Measurements from ENCODE around the gene SPDEF. TPM values are rescaled to one million over a fixed set of nuclear protein-coding genes. Genes with fewer than 3 reads are reported as not detected.

Gene SPDEF
- total and polyA plus RNA-seq, 2 of the 13 experiments (the other 11 are each of a cell fraction or from before 2014, with no cell fraction given): not detected

GRCh38 chr6:34535199-34535598, 20.9 kb downstream of the SPDEF start (continued):
- TF ChIP-seq ZNF687 (CRISPR knock-in tag; IDR thresholded peaks at IDR 0.05) (no peak), PATZ1 (CRISPR knock-in tag; IDR thresholded peaks at IDR 0.05) (no peak), ZSCAN20 (CRISPR knock-in tag; IDR thresholded peaks at IDR 0.05; ENCODE audit: borderline replicate concordance) (no peak), KAT2B (IDR thresholded peaks at IDR 0.05; ENCODE audit: borderline replicate concordance, low read depth, low read length) (no peak)

- Histone ChIP-seq H3K36me3 (replicated peaks in 1 of 2; ENCODE audit: control insufficient read depth in 1 of 2, insufficient read depth in 2 of 2, low read length in 2 of 2) (no peaks in the 10 kb centered on the region), H3K9me3 (ENCODE audit: low read length) (no peaks in the 10 kb centered on the region), H3K9ac (ENCODE audit: insufficient read depth, low read depth, low read length) (no peak overlapping the region), H3K27ac (ENCODE audit: extremely low read length, insufficient read depth, low read length) (no peak overlapping the region), H3K4me3 (replicated peaks in 1 of 3; ENCODE audit: insufficient read depth in 1 of 3, low read depth in 2 of 3, low read length in 3 of 3) (no peak overlapping the region), H3K4me2 (ENCODE audit: low read depth, low read length) (no peak overlapping the region), H3K27me3 (ENCODE audit: control insufficient read depth in 1 of 2, insufficient read depth in 2 of 2, low read length in 2 of 2) (peaks cover 18 to 61% of the 10 kb centered on the region in 2 experiments; a peak in 4 of 5 replicates), H2AFZ (ENCODE audit: low read length) (no peak overlapping the region), H3K4me1 (ENCODE audit: insufficient read depth, low read length) (peaks cover 8% of the 10 kb centered on the region; the same call in 1 of the 2 replicates), H4K20me1 (ENCODE audit: insufficient read depth, low read length) (no peaks in the 10 kb centered on the region), H3K79me2 (ENCODE audit: insufficient read depth, low read length) (no peaks in the 10 kb centered on the region)
- 30% methylated on average over 16 of the region's 16 CpGs for WGBS (ENCODE audit: low lambda C conversion rate)
- intact Hi-C loops (cut with micrococcal nuclease; ENCODE audit: unreplicated experiment): no loop called here
- POLR2A ChIA-PET: no interaction called here
- DNase-seq (ENCODE audit: low spot score) (no peak), ATAC-seq (no peak), FAIRE-seq (no peak)
- CTCF ChIA-PET (ENCODE audit: low intra/inter-chr PET ratio, low total read pairs): no interaction called here
- in situ Hi-C loops (cut with HindIII; ENCODE audit: extremely low pct_ligation_motif_present, low pct_unique_long_range_greater_than_20kb): no loop called here
- TF ChIP-seq DNMT1 (CRISPR knock-in tag; IDR thresholded peaks at IDR 0.05) (no peak), ZBTB8A (CRISPR knock-in tag; IDR thresholded peaks at IDR 0.05; ENCODE audit: borderline replicate concordance, low read depth) (no peak), FOXA3 (CRISPR knock-in tag; IDR thresholded peaks at IDR 0.05) (no peak), ZNF781 (CRISPR knock-in tag; IDR thresholded peaks at IDR 0.05; ENCODE audit: borderline replicate concordance, not compliant biosample characterization) (no peak), MBD4 (IDR thresholded peaks at IDR 0.05; ENCODE audit: borderline replicate concordance, low read length) (no peak), ZNF598 (CRISPR knock-in tag; IDR thresholded peaks at IDR 0.05; ENCODE audit: borderline replicate concordance) (no peak), KLF16 (CRISPR knock-in tag; IDR thresholded peaks at IDR 0.05) (no peak), ZFY (CRISPR knock-in tag; IDR thresholded peaks at IDR 0.05) (no peak), ZNF775 (CRISPR knock-in tag; IDR thresholded peaks at IDR 0.05; ENCODE audit: borderline replicate concordance) (no peak)
- BruUV-seq (replicated peaks): no TSS peak
Measured at GRCh38 chr6:34534656-34535055, 21.5 kb downstream of the SPDEF start.

Measured in HepG2 (cell line).